HPDE6-E6E7 (cell line): Measurements from ENCODE around the gene PHRF1.

ENCODE experiments used
- DNase-seq: peaks from one replicate; pipeline ENCODE4 v3.0.0; 2011; ENCODE audit warnings: missing footprints; ENCODE audit errors: extremely low spot score

PHRF1 gene

GRCh38 chr11:598005-598680 is 21.9 kb downstream of the PHRF1 start:
- DNase-seq, result no peak

- no peak for DNase-seq
Observed at GRCh38 chr11:601573-602245, 25.4 kb downstream of the PHRF1 start.

GRCh38 chr11:603154-603553 is 26.9 kb downstream of the PHRF1 start:
- DNase-seq, result no peak

GRCh38 chr11:605286-606129 is 29.2 kb downstream of the PHRF1 start:
- DNase-seq, result no peak

DNA sequence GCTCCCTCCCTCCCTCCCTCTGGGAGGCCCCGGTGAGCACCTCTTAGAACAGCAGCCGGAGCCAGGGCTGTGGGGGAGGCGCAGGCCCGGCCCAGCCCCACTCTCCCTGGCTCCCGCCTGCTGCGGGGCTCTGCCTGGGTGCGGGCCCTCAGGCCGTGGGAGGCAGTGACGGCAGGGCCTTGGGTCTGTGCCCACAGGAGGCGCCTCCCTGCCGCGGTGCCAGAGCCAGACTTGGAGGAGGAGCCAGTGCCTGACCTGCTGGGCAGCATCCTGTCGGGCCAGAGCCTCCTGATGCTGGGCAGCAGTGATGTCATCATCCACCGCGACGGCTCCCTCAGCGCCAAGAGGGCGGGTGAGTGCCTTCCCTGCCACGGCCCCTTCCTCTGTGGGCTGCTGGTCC is 30.0 kb downstream of the PHRF1 start:
- no peak for DNase-seq

DNA sequence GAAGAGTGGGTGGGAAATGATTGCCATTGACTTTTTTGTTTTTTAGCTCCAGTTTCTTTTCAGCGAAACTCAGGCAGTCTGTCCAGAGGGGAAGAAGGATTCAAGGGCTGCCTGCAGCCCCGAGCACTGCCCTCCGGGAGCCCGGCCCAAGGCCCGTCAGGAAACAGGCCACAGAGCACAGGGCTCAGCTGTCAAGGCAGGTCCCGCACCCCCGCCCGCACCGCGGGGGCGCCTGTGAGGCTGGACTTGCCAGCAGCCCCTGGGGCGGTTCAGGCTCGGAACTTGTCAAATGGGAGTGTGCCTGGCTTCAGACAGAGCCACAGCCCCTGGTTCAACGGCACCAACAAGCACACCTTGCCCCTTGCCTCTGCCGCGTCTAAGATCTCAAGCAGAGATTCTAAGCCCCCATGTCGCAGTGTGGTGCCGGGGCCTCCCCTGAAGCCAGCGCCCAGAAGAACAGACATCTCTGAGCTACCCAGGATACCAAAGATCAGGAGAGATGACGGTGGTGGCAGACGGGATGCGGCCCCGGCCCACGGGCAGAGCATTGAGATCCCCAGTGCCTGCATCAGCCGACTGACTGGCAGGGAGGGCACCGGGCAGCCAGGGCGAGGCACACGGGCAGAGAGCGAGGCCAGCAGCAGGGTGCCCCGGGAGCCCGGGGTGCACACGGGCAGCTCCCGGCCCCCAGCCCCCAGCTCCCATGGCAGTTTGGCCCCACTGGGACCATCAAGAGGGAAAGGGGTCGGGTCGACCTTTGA is 30.9 kb downstream of the PHRF1 start:
- DNase-seq, result no peak

- DNase-seq, result no peak
Observed at GRCh38 chr11:607971-608659, 31.8 kb downstream of the PHRF1 start.

- no peak for DNase-seq
Observed at GRCh38 chr11:608791-609251, 32.6 kb downstream of the PHRF1 start.

- no peak for DNase-seq
Observed at GRCh38 chr11:609341-609811, 33.1 kb downstream of the PHRF1 start.

GRCh38 chr11:610146-610801 is 34.0 kb downstream of the PHRF1 start:
- no peak for DNase-seq

- no peak for DNase-seq
Observed at GRCh38 chr11:611001-611996, 35.0 kb downstream of the PHRF1 start.

DNA sequence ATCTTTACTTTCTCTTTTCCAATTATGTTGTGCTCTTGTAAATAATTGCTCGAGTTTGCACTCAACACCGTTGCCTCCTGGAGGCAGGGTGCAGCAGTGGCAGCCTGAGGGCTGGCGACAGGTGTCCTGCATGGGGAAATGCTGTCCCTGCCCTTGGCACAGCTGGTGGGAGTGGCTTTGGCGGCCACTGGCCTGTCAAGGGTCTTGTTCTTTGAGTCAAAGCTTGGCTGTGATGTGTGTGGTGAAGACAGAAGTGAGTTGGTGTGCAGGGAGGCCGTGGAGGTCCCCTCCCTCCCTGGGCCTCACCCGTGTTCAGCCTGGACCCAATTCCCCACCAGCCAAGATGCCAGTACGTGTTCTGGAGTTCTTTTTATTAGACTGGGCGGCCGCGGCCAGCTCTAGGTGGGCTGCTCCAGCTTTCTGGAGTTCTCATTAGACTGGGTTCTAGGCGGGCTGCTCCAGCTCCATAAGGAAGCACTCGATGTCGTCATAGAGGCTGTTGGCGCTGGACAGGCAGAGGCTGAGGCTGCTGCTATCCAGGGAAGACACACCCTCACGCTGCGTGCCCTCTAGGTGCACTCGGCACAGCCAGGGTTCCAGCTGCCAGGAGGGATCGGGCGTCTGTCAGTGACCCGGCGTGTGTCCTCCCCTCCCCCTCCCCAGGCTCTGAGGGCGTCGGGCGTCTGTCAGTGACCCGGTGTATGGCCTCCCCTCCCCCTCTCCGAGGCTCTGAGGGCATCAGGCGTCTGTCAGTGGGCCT is 36.1 kb downstream of the PHRF1 start:
- no peak for DNase-seq

- no peak for DNase-seq
Observed at GRCh38 chr11:612961-613300, 36.7 kb downstream of the PHRF1 start.

DNA sequence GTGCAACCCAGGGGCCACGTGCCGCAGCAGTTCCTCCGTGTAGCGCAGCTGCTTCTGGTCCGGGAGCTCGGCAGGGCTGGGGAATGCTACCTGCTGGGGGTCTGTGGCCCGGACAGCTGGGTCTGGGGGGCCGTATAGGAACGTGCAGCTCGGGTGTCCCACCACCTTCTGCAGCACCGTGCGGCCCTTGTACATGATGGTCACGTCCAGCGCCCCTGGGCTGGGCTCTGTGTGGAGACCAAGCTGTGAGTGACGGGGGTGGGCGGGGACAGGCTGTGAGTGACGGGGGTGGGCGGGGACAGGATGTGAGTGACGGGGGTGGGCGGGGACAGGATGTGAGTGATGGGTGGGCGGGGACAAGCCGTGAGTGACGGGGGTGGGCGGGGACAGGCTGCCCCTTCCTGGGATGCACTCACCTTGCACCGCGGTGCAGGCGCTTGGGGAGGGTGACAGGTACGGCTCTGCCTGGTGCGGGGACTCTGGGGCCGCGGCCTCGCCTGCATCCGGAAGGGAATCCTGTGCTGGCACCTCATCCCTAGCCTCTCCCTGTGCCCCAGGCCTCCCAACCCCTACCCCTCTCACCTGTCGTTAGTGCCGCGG is 37.2 kb downstream of the PHRF1 start:
- peak; percentile 50 for DNase-seq

- DNase-seq, result no peak
Observed at GRCh38 chr11:614021-614622, 37.9 kb downstream of the PHRF1 start.

DNA sequence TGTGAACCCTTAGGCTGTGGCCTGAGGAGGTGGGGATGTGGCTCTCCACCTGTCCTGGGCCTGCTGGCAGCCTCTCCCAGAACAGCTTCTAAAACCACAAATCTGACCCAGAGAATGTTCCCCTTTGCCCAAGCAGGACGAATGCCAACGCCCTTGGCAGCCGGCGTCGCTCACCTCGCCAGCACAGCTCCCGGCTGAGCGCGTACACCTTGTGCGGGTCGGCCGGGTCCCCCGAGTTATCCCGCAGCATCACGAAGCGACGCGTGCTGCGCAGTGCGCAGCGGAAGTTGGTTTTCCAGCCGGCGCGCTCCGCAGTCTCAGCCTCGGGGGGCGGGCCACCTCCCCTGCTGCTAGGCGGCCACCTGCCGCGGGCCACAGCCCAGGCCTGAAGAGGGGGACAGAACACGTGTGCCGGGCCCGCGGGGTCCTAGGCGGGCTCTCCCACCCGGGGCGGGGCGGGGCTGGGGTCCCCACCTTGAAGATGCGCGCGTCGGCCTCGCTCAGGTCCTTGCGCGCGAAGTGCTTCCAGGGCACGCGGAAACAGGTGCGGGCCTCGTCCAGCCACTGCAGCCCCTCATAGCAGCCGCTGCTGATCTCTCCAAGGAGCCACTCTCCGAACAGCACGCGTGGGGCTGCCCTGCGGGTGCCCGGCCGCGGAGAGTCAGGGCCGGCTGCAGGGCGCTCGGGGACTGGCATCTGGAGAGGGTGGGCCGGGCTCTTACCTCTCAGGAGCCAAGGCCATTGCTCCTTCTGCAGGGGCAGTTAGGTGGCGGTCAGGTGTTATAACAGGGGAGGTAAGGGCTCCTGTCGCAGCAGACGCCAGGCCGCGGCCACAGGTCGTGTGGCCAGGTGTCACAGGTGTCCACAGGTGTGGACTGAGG is 38.6 kb downstream of the PHRF1 start:
- DNase-seq, result no peak
